ENCODE results near the gene CSNK1D.

- TF ChIP-seq, protein P1, sequence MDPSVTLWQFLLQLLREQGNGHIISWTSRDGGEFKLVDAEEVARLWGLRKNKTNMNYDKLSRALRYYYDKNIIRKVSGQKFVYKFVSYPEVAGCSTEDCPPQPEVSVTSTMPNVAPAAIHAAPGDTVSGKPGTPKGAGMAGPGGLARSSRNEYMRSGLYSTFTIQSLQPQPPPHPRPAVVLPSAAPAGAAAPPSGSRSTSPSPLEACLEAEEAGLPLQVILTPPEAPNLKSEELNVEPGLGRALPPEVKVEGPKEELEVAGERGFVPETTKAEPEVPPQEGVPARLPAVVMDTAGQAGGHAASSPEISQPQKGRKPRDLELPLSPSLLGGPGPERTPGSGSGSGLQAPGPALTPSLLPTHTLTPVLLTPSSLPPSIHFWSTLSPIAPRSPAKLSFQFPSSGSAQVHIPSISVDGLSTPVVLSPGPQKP (IDR thresholded peaks at IDR 0.05; ENCODE audit: low read depth, low read length): no peak
- TF ChIP-seq SMAD5 (IDR thresholded peaks at IDR 0.05; ENCODE audit: low read depth): no peak
Observed at GRCh38 chr17:82299452-82299851, 26.0 kb upstream of the CSNK1D start.

Measured in GM12878 (cell line).